Measurements from ENCODE around the gene TRIM37.

GRCh38 chr17:59074494-59074893, 32.2 kb downstream of the TRIM37 start:
- TF ChIP-seq ZNF211 (tag by site-specific recombination; IDR thresholded peaks at IDR 0.05; ENCODE audit: low read depth) (no peak), REPIN1 (tag by site-specific recombination; IDR thresholded peaks at IDR 0.05; ENCODE audit: low read depth) (no peak), FEZF1 (tag by site-specific recombination; IDR thresholded peaks at IDR 0.05) (no peak), MEIS1 (CRISPR knock-in tag; IDR thresholded peaks at IDR 0.05; ENCODE audit: borderline replicate concordance) (no peak), ZNF629 (tag by site-specific recombination; IDR thresholded peaks at IDR 0.05) (no peak), CTCF (tag by site-specific recombination; IDR thresholded peaks at IDR 0.05) (no peak), IKZF3 (tag by site-specific recombination; IDR thresholded peaks at IDR 0.05) (no peak), ATF2 (tag by site-specific recombination; IDR thresholded peaks at IDR 0.05; ENCODE audit: low read depth) (no peak)
- TF ChIP-seq, protein P1, sequence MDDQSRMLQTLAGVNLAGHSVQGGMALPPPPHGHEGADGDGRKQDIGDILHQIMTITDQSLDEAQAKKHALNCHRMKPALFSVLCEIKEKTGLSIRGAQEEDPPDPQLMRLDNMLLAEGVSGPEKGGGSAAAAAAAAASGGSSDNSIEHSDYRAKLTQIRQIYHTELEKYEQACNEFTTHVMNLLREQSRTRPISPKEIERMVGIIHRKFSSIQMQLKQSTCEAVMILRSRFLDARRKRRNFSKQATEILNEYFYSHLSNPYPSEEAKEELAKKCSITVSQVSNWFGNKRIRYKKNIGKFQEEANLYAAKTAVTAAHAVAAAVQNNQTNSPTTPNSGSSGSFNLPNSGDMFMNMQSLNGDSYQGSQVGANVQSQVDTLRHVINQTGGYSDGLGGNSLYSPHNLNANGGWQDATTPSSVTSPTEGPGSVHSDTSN (CRISPR knock-in tag; IDR thresholded peaks at IDR 0.05) = no peak
